NOMO-1 (cell line): ENCODE measurements around the gene PTPRN2.

Experiments used
- DNase-seq, 2 experiments: peaks; one replicate each; lab custom pipeline; 2025; ENCODE audit not compliant: unreplicated experiment in 2 of 2; lab: John Stamatoyannopoulos, UW

PTPRN2 gene

DNA sequence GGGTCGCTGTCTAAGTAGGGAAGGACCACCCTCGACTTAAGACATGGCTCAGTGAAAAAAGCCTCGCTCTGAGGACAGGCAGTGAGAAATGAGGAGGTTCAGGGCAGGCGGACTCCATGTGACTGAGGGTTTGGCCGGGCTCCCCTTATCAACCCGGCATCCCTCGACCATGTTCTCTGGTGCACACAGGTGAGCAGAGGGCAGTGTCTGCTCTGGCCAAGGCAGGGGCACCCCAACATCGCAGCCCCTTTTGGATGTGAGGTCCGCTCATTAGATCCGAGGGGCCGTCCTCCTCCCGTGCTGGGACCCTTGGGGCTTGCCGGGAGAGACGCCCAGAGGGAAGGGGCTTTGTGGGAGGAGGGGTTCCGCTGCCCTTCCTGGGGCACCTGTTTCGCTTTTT, 775.7 kb downstream of the PTPRN2 start:
- DNase-seq = no peak

GRCh38 chr7:157809863-157810851, 777.5 kb downstream of the PTPRN2 start:
- no peak for DNase-seq

- no peak for DNase-seq
Observed at GRCh38 chr7:157809154-157809862, 778.3 kb downstream of the PTPRN2 start.

DNA sequence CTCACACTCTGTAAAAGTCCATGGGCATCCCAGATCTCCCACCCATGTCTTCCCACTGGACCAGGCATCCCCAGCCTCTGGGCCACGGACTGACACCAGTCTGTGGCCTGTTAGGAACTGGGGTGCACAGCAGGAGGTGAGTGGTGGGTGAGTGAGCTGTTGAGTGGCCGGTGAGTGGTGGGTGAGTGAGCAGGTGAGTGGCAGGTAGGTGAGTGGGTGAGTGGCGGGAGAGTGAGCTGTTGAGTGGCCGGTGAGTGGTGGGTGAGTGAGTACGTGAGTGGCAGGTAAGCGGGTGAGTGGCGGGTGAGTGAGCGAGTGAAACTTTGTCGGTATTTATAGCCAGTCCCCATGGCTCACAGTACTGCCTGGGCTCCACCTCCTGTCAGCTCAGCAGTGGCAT, 779.6 kb downstream of the PTPRN2 start:
- no peak for DNase-seq

GRCh38 chr7:157807510-157807909, 780.1 kb downstream of the PTPRN2 start:
- DNase-seq = no peak

DNA sequence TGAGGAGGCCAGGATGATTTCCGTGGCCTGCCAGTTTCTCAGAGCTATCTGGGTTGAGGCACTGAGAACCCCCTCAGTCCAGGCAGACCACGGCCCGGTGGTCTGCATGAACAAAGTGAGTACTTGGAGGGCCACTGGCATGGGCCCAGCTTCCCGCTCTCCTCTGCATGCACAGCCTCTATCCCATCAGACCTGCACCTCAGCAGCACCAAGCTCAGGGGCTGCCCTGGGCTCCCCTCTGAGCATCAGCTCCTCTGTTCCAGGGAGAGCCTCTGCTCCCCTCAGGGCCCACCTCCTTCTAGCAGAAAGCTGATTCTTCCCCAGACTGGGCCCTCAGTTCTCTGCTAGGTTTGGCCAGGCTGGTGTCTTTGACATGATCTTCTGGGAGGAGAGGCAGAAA, 780.9 kb downstream of the PTPRN2 start:
- no peak for DNase-seq

GRCh38 chr7:157805713-157806112, 781.9 kb downstream of the PTPRN2 start:
- no peak for DNase-seq

DNA sequence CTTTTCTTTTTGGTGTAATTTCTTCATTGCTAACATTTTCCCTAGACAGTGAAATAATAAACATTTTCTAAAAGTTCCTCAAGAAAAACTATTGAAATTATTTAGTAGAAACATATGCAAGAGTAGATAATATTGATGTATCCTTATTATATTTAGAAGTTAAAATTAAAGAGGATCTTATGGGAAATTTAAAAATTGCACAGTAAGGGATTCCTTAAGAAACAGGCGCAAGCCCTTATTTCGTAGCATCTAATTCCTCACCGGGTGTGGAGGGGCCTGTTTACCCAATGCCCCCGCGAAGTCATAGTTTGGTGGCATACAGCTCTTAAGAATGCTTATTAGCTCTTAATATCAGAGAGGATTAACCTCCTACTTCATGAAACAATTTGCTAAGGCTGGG, 783.7 kb downstream of the PTPRN2 start:
- no peak for DNase-seq

DNA sequence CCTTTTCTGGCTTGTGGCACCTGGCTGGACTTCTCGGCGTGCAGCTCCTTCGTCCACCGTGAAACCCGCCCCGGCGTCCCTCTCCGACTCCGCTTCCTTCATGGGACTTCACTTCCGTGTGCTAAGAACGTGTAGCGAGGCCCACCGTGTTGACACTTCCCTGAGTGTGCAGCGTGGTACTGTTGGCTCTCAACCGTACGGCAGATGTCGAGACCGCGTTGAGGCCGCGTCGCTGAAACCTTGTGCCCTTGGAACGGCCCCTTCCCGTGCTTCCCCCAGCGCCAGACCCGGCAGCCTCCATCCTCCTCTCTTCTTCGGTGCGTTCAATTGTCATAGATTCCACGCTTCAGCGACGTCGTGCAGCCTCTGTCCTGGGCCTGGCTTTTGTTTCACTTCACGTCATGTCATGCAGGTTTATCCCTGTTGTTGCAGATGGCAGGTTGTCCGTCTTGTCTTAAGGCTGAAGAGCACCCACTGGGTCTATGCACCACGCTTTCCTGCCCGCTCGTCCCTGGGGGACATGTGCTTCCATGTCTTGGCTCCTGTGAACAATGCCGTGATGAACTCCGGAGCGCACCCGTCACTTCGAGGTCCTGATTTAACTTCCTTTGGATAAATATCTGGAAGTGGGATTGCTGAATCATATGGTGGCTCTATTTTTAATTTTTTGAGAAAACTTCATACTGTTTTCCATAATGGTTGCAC, 785.5 kb downstream of the PTPRN2 start:
- DNase-seq = no peak

- no peak for DNase-seq
Observed at GRCh38 chr7:157801113-157801512, 786.5 kb downstream of the PTPRN2 start.

DNA sequence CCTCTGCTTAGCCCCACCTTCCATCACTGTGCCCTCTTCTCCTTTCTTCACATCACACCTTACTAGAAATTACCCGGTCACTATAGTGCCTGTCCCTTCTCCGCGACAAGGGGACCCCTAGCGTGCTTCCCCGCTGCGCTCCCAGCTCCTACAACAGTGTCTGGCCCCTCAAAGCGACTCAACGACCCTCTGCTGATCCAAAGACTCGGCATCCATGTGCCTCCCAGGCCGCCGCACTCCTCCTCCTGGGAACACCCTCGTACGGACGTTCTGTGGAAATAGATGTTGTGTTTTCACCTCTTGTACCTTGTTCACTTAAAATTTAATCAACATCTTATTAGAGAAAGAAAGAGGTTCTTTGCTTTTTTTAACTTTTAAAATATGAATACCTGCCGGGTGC, 787.3 kb downstream of the PTPRN2 start:
- DNase-seq = no peak

- DNase-seq = no peak
Observed at GRCh38 chr7:157799076-157799685, 788.4 kb downstream of the PTPRN2 start.

DNA sequence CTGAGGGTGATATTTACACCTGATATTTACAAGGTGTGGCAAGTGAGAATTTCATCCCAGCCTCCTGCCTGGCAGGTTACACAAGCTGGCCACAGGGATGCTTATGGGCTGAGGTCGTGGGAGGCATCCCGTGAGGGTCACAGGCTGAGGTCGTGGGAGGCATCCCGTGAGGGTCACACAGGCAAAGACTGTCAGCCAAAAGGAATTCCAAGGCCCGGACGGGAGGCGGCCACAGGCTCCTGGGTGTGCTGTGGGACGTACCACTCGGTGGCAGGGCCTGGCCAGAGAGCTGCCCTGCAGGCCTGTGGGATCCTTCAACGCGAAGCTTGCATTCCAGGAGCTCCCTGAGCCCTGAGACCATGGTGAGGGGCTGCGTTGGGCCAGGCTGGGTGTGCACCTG, 790.3 kb downstream of the PTPRN2 start:
- no peak for DNase-seq

- no peak for DNase-seq
Observed at GRCh38 chr7:157796846-157797245, 790.8 kb downstream of the PTPRN2 start.

DNA sequence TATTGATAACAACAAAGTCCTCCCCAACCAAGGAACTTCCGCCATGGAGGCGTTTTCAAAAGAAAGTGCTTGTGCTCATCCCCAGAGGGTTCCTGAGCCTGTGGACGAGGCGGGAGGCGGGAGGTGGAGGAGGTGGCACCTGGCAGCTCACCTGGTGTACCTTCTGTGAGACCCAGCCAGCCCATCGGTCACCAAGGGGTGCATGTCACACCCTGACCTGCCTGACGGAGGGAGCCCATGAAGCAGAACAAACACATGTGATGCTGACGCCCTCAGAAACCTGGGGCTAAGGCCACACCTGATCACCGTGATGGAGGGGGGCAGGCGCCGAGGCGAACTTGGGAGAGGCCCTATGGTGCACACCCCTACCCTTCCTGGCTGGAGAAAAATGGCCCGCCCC, 792.0 kb downstream of the PTPRN2 start:
- DNase-seq = no peak

DNA sequence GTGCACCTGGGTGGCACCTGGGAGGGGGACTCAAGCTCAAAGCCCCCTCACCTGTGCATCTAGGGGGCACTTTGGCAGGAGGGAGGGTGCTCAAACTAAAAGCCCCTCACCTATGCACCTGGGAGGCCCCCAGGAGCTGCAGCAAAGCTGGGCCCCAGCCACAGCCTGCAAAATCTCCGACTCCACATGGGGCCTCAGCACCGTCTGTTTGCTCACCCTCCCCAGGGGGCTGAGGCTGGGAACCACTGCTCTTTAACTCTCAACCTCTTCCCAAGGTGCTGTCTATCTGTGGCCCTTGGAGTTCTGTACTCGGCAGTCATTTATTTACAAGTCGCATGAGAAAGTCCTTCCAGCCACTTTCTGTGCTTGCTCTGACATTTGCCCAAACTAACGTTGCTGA, 792.4 kb downstream of the PTPRN2 start:
- DNase-seq = no peak

DNA sequence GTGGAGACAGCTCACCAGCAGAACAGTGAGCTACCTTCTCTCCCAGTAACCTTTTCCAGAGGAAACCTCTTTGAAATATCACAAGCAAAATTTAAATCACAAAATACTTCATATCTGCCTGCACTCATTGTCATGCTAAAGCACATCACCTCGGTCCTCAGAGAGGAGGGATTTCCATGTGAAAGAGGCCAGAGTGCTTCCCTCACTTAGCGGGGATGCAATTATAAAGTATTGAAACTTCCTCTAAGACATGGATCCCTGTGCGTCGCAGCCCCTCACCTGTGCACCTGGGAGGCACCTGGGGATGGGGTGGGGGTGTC, 792.9 kb downstream of the PTPRN2 start:
- no peak for DNase-seq

GRCh38 chr7:157793973-157794745, 793.5 kb downstream of the PTPRN2 start:
- DNase-seq = no peak

DNA sequence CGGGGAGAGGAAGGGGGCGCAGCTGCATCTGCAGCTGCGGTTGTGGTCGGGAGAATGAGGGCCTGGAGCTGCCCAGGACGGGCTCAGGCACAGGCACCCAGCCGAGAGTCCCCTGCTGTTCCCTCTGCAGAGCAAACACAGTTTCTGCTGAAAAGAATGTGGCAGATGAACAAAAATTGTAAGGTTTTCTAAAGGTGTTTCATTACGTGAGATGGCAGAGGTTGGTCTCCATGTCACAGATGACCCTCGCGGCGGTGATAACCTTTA, 794.6 kb downstream of the PTPRN2 start:
- no peak for DNase-seq

DNA sequence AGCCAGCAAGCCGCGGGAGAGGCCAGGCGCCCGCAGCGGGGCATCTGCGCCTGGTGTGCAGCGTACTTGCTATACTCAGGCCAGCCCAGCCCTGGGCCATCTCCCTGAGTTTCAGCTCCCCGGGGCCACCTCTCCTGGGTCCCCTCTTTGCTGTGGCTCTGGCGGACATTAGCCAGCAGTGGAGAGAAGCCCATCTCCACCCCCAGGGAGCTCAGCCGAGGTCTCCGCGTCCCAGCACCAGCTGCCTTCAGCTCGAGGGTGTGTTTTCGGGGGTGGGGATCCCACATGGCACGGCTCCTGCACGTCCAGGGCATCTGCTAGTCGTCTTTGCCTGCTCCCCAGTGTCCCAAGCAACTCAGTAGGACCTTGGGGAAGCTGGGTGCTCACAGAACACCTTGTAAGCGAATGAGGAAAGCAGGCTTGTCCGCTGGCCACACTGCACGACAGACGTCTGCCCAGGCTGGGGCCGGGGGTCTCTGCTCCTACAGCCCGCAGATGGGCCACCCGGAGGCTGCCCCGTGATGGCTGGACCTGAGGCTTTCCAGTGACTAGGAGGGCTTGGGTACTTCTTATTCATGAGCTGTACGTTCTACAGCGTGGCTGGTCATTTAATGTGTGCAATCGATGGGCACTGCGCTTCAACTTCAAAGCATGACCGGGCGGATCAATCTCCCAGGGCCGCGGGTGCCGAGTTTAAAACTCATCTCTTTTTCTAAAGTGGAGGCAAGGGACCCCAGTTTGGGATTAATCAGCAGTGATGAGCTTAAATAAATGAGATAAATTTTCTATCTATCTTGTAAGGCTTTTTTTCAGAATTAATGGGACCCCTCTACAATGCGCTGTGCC, 795.2 kb downstream of the PTPRN2 start:
- no peak for DNase-seq
